Measurements from ENCODE around the gene FBN2.
"Not testable (repeated sequence)": the region's sequence is repeated elsewhere in the genome, so short reads cannot be mapped to it uniquely, and the experiment has no call there.

The FBN2 gene

GRCh38 chr5:128478386-128479368, 59.4 kb downstream of the FBN2 start:
- DNase-seq (ENCODE audit: low read depth): no peak

- no peak for DNase-seq (ENCODE audit: low read depth)
Measured at GRCh38 chr5:128477944-128478343, 60.1 kb downstream of the FBN2 start.

- no peak for DNase-seq (ENCODE audit: low read depth)
Measured at GRCh38 chr5:128475693-128476092, 62.4 kb downstream of the FBN2 start.

GRCh38 chr5:128472919-128473318, 65.1 kb downstream of the FBN2 start:
- no peak for DNase-seq (ENCODE audit: low read depth)

- no peak for DNase-seq (ENCODE audit: low read depth)
Measured at GRCh38 chr5:128472036-128472435, 66.0 kb downstream of the FBN2 start.

GRCh38 chr5:128470663-128471062, 67.4 kb downstream of the FBN2 start:
- DNase-seq (ENCODE audit: low read depth): no peak

- DNase-seq (ENCODE audit: low read depth): no peak
Measured at GRCh38 chr5:128469912-128470311, 68.1 kb downstream of the FBN2 start.

GRCh38 chr5:128466980-128467379, 71.1 kb downstream of the FBN2 start:
- no peak for DNase-seq (ENCODE audit: low read depth)

GRCh38 chr5:128466554-128466953, 71.5 kb downstream of the FBN2 start:
- no peak for DNase-seq (ENCODE audit: low read depth)

- no peak for DNase-seq (ENCODE audit: low read depth)
Measured at GRCh38 chr5:128464596-128464995, 73.4 kb downstream of the FBN2 start.

- no peak for DNase-seq (ENCODE audit: low read depth)
Measured at GRCh38 chr5:128462330-128462729, 75.7 kb downstream of the FBN2 start.

- not testable (repeated sequence) for DNase-seq (ENCODE audit: low read depth)
Measured at GRCh38 chr5:128457147-128457915, 80.7 kb downstream of the FBN2 start.

- no peak for DNase-seq (ENCODE audit: low read depth)
Measured at GRCh38 chr5:128455841-128456361, 82.1 kb downstream of the FBN2 start.

- no peak for DNase-seq (ENCODE audit: low read depth)
Measured at GRCh38 chr5:128453121-128453520, 84.9 kb downstream of the FBN2 start.

- not testable (repeated sequence) for DNase-seq (ENCODE audit: low read depth)
Measured at GRCh38 chr5:128447224-128447623, 90.8 kb downstream of the FBN2 start.

- no peak for DNase-seq (ENCODE audit: low read depth)
Measured at GRCh38 chr5:128441941-128442350, 96.1 kb downstream of the FBN2 start.

GRCh38 chr5:128441165-128441564, 96.9 kb downstream of the FBN2 start:
- DNase-seq (ENCODE audit: low read depth): no peak

- no peak for DNase-seq (ENCODE audit: low read depth)
Measured at GRCh38 chr5:128436749-128437188, 101.3 kb downstream of the FBN2 start.

- no peak for DNase-seq (ENCODE audit: low read depth)
Measured at GRCh38 chr5:128435861-128436260, 102.2 kb downstream of the FBN2 start.

- DNase-seq (ENCODE audit: low read depth): no peak
Measured at GRCh38 chr5:128434993-128435392, 103.1 kb downstream of the FBN2 start.

- no peak for DNase-seq (ENCODE audit: low read depth)
Measured at GRCh38 chr5:128432913-128433440, 105.1 kb downstream of the FBN2 start.

- DNase-seq (ENCODE audit: low read depth): no peak
Measured at GRCh38 chr5:128427921-128428320, 110.1 kb downstream of the FBN2 start.

All from activated T-helper 9 cell treated with anti-CD3 and anti-CD28 coated beads, Interleukin-2, amount 50 U/mL, for 16 hours (primary cell).